CD4-positive, alpha-beta T cell (primary cell): ENCODE results near the gene LACTB. TPM values are rescaled to one million over a fixed set of nuclear protein-coding genes. Genes with fewer than 3 reads are reported as not detected.

ENCODE experiments used
- ATAC-seq: fragments of 200-7000 bp; cut with Tn5 transposase; one replicate; pipeline ENCODE4 v1.10.0; 2022; ENCODE audit warnings: mild to moderate bottlenecking; ENCODE audit not compliant: poor library complexity
- CTCF ChIA-PET: fragments of 350-600 bp; sonication (Branson Sonifier 250); formaldehyde crosslinking; loops from one replicate; lab custom pipeline; 2021; ENCODE audit warnings: antibody characterized with exemption, inconsistent platforms; lab: Charles Lee
- POLR2A ChIA-PET: fragments of 350-600 bp; sonication (Branson Sonifier 250); formaldehyde crosslinking; loops from one replicate; lab custom pipeline; 2021; ENCODE audit warnings: antibody characterized with exemption, inconsistent platforms; lab: Charles Lee
- DNase-seq, 14 experiments: peaks; one replicate each; pipeline ENCODE4 v3.0.0-alpha.2; 2013 to 2020; ENCODE audit warnings: mixed read lengths in 2 of 14
- H3K27ac ChIP-seq, 2 donors: one replicate each; pipeline versions ENCODE4 v1.5.1 to v1.7.0; 2013; ENCODE audit warnings: low read length in 2 of 2, low read depth in 1 of 2, mild to moderate bottlenecking in 1 of 2
- H3K27me3 ChIP-seq, 2 experiments: 1 replicate in 1 of 2; 2 replicates in 1 of 2; pipeline versions ENCODE4 v1.6.1 to v1.7.0; 2013; ENCODE audit warnings: low read length in 2 of 2, control low read depth in 1 of 2, mild to moderate bottlenecking in 1 of 2, moderate library complexity in 1 of 2; ENCODE audit not compliant: insufficient read depth in 2 of 2, control insufficient read depth in 1 of 2
- H3K36me3 ChIP-seq: one replicate; pipeline ENCODE4 v1.6.1; 2013; ENCODE audit warnings: low read length, control low read depth; ENCODE audit not compliant: insufficient read depth
- H3K4me1 ChIP-seq: one replicate; pipeline ENCODE4 v1.6.1; 2013; ENCODE audit warnings: low read length, control low read depth; ENCODE audit not compliant: insufficient read depth
- H3K4me3 ChIP-seq: one replicate; pipeline ENCODE4 v1.5.1; 2013; ENCODE audit warnings: mild to moderate bottlenecking, low read length, moderate library complexity
- H3K9me3 ChIP-seq, 2 experiments: 1 replicate in 1 of 2; 2 replicates in 1 of 2; pipeline versions ENCODE4 v1.6.1 to v1.7.0; 2013; ENCODE audit warnings: low read length in 2 of 2, mild to moderate bottlenecking in 2 of 2, control low read depth in 1 of 2, moderate library complexity in 1 of 2; ENCODE audit not compliant: control insufficient read depth in 1 of 2, insufficient read depth in 1 of 2
- H3K27ac Mint-ChIP-seq: one replicate; pipeline ENCODE4 v1.8.0; 2020; ENCODE audit warnings: mixed read lengths
- H3K27me3 Mint-ChIP-seq: one replicate; pipeline ENCODE4 v1.8.0; 2021; ENCODE audit warnings: mixed read lengths
- H3K36me3 Mint-ChIP-seq: one replicate; pipeline ENCODE4 v1.8.0; 2021; ENCODE audit warnings: low read depth, mixed read lengths
- H3K4me1 Mint-ChIP-seq: one replicate; pipeline ENCODE4 v1.8.0; 2021; ENCODE audit warnings: low read depth, mixed read lengths
- H3K4me3 Mint-ChIP-seq: one replicate; pipeline ENCODE4 v1.8.0; 2020; ENCODE audit warnings: mild to moderate bottlenecking, mixed read lengths
- H3K9me3 Mint-ChIP-seq: one replicate; pipeline ENCODE4 v1.8.0; 2020; ENCODE audit warnings: mixed read lengths
- CTCF ChIP-seq: fragments of 200-600 bp; IDR thresholded peaks from one replicate; pipeline ENCODE4 v1.8.0; 2022; ENCODE audit warnings: antibody characterized with exemption, mild to moderate bottlenecking
- intact Hi-C, 2 experiments: fragments of 100-400 bp; cut with DNase I in 1 of 2; cut with micrococcal nuclease in 1 of 2; formaldehyde crosslinking; loops; one replicate each; pipeline versions ENCODE4 v1.15.1 to v1.9.0; 2023 to 2025; cut with DNase I, micrococcal nuclease
- total RNA-seq, 174 experiments: library from RNA in 2 of 174; stranded (reverse) in 2 of 174; gene quantifications; one replicate each; pipeline ENCODE4 v1.2.3 and lab custom pipeline; 2021 to 2026

Gene LACTB
- total RNA-seq, 2 experiments from 2014 or later, result 6.9 to 7.0 TPM

- no peaks in the 10 kb centered on the region for H3K9me3 ChIP-seq
- ChIA-PET CTCF (no interaction called here), POLR2A (no interaction called here)
- DNase-seq (no peak), ATAC-seq (no peak)
- intact Hi-C loops, result no loop called here
- H3K27me3 ChIP-seq, result peaks cover 0 to 6% of the 10 kb centered on the region in 2 experiments
- no peaks in the 10 kb centered on the region for H3K36me3 ChIP-seq
- no peak for TF ChIP-seq CTCF
- Mint-ChIP-seq H3K4me3 (no peak overlapping the region), H3K27me3 (peaks cover 3% of the 10 kb centered on the region), H3K4me1 (no peaks in the 10 kb centered on the region), H3K36me3 (no peaks in the 10 kb centered on the region), H3K27ac (no peak overlapping the region), H3K9me3 (no peaks in the 10 kb centered on the region)
- no peak overlapping the region for H3K4me3 ChIP-seq
- peaks cover 2% of the 10 kb centered on the region for H3K4me1 ChIP-seq
- no peak overlapping the region for H3K27ac ChIP-seq
Observed at GRCh38 chr15:63076714-63077046, 45.0 kb upstream of the LACTB start.

- ChIA-PET POLR2A (no interaction called here), CTCF (no interaction called here)
- Mint-ChIP-seq H3K27ac (no peak overlapping the region), H3K4me3 (no peak overlapping the region), H3K9me3 (no peaks in the 10 kb centered on the region), H3K36me3 (no peaks in the 10 kb centered on the region), H3K4me1 (no peaks in the 10 kb centered on the region), H3K27me3 (peaks cover 5% of the 10 kb centered on the region)
- H3K27ac ChIP-seq, result no peak overlapping the region
- no peak for DNase-seq
- intact Hi-C loops, result no loop called here
- H3K36me3 ChIP-seq, result no peaks in the 10 kb centered on the region
- ATAC-seq, result no peak
- H3K9me3 ChIP-seq, result no peaks in the 10 kb centered on the region
- H3K27me3 ChIP-seq, result peaks cover 0 to 6% of the 10 kb centered on the region in 2 experiments
- TF ChIP-seq CTCF, result no peak
- H3K4me1 ChIP-seq, result peaks cover 2% of the 10 kb centered on the region
- no peak overlapping the region for H3K4me3 ChIP-seq
Observed at GRCh38 chr15:63077952-63078351, 43.7 kb upstream of the LACTB start.

DNA sequence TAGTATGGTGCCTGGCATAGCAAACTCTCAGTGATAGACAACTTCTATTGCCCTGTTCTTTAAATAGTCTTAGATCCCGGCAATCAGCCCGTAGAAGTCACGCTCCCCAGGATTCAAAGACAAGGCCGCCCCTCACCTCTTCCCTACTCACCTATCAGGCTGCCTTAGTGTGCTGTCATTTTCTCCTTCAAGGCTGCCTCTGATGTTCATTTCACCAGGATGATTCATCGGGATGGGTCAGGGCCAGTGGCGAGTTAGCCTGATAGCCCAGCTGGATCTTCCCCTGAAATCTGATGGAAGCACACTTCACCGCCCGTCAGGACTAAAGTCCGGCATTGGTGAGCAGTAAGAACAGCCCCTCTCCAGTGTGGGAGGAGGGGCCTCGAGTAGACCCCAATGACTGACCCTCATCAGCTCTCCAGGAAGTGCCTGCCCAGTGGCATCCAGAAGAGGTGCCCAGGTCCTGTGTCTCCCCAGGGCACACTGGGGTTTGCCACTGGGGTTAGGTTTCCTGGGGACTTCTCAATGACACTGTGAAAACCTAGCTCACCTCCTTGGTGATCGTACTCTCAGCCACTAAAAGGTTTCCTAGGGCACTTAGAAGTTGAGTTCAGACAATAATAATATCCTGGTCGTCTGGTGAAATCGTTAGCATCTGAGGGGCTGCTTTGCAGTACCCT, 41.6 kb upstream of the LACTB start:
- POLR2A ChIA-PET, result no interaction called here
- Mint-ChIP-seq H3K36me3 (no peaks in the 10 kb centered on the region), H3K9me3 (no peaks in the 10 kb centered on the region), H3K4me1 (no peaks in the 10 kb centered on the region), H3K27me3 (peaks cover 5% of the 10 kb centered on the region), H3K27ac (no peak overlapping the region), H3K4me3 (no peak overlapping the region)
- H3K4me3 ChIP-seq, result no peak overlapping the region
- DNase-seq (no peak), ATAC-seq (no peak)
- no peak for TF ChIP-seq CTCF
- CTCF ChIA-PET, result interaction anchor here (1.2 kb wide), 1 partner anchor 32 kb away, joined by 3 read pairs; no protein-coding TSS in a partner anchor
- no peaks in the 10 kb centered on the region for H3K9me3 ChIP-seq
- H3K27me3 ChIP-seq, result peaks cover 0 to 6% of the 10 kb centered on the region in 2 experiments
- peaks cover 2% of the 10 kb centered on the region for H3K4me1 ChIP-seq
- intact Hi-C loops, result no loop called here
- H3K36me3 ChIP-seq, result no peaks in the 10 kb centered on the region
- no peak overlapping the region for H3K27ac ChIP-seq
